HG02981 (cell line): Measurements from ENCODE around the gene KRT76.

Experiments
- ATAC-seq: cut with Tn5 transposase; IDR thresholded peaks from one replicate; pipeline ENCODE4 v1.9.1; 2021; ENCODE audit warnings: mild to moderate bottlenecking, moderate library complexity; ENCODE audit not compliant: unreplicated experiment

KRT76 gene

DNA sequence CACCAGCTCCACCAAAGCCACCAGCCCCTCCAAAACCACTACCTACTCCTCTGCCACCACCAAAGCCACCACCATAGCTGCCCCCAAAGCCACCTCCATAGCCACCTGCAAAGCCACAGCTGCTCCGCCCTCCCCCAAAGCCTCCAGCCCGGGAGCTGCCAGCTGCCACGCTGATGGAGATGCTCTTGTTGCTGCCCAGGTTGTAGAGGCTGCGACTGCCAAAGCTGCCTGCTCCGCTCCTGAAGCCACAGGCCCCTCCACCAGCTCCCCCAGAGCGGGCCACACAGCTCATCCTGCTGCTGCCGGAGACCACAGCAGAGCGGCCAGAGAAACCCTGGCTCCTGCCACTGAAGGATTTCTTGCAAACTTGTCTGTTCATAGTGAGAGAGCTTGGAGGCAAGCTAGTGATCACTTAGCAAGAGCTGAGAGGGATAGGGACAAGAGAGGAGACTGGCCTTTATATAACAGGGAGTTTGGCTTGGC is at the start of gene KRT76:
KRT76 (minus strand) TSS at position 433 of the 483 bp plus-strand sequence; CDS start at position 379, 54 bp downstream.
- ATAC-seq, result no peak

- ATAC-seq, result no peak
These were observed 48.8 kb upstream of the KRT76 start for GRCh38 chr12:52825961-52826360.

- ATAC-seq, result no peak
These were observed 47.7 kb upstream of the KRT76 start for GRCh38 chr12:52824741-52825410.

GRCh38 chr12:52823761-52824450 is 46.8 kb upstream of the KRT76 start:
- ATAC-seq, result no peak

GRCh38 chr12:52822771-52823510 is 45.8 kb upstream of the KRT76 start:
- ATAC-seq, result no peak

GRCh38 chr12:52821826-52822660 is 44.9 kb upstream of the KRT76 start:
- ATAC-seq, result no peak

DNA sequence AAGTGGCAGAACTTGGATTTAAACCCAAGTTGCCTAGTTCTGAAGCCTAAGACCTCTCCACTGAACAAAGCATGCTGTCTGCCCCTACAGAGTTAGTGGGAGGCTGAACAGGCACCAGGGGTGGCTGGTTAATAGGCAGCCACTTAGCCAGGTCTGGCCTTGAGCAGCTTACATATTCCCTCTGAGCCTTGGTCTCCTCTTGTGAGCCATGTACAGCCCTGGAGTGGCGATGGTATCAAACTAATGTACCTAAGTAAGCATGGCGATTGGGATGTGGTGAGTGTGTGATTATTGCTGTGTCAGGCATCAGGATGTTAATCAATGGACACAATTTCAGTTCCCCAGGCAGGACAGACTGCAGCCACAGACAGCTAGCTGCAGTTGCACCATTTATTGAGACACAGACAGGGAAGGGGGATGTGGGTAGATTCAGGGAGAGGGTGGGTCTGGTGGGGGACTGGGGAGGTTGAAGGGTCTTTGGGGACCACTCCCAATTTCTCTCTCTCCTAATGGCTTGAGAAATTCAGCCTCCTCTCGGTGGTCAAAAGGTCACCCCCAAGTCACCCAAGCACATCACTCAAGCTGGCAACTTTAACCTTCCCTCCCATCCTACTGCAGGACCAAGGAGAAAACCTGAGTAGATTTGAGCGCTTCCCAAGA is 44.1 kb upstream of the KRT76 start:
- no peak for ATAC-seq

GRCh38 chr12:52820521-52820920 is 43.4 kb upstream of the KRT76 start:
- no peak for ATAC-seq

DNA sequence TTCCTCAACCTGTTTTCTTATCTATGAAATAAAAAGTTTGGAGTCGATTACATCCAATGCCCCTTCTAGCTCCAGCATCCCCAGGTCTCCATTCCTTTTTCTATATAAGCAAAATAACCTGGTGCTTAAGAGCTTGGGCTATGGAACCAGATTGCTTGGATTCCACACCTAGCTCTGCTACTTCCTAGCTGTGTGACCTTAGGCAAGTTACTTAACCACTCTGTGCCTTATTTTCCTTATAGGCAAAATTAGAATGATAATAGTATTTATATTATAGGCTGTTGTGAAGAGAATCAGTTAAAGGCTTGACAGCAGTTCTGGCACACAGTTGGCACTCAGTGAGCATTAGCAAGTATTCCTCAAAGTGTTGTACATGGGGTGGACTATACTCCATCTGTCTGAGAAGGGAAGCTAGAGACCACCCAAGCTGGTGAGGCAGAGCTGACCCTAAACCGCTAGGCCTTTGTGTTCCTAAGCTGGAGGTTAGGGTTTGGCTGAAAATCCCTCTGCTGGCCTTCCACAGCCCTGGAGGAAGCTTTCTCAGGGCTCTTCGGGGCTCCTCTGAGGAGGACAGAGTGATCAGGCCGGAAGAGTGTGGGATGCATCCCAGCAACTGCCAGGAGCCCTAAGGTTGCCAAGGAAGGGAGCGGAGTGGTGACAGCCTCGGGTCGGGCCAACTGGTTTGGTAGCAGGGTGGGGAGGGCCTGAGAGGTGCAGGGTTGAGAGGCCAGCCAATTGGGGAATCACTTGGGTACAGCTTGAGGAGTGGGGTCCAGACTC is 42.8 kb upstream of the KRT76 start:
- no peak for ATAC-seq

GRCh38 chr12:52818887-52819420 is 41.8 kb upstream of the KRT76 start:
- no peak for ATAC-seq

GRCh38 chr12:52818388-52818787 is 41.2 kb upstream of the KRT76 start:
- no peak for ATAC-seq

DNA sequence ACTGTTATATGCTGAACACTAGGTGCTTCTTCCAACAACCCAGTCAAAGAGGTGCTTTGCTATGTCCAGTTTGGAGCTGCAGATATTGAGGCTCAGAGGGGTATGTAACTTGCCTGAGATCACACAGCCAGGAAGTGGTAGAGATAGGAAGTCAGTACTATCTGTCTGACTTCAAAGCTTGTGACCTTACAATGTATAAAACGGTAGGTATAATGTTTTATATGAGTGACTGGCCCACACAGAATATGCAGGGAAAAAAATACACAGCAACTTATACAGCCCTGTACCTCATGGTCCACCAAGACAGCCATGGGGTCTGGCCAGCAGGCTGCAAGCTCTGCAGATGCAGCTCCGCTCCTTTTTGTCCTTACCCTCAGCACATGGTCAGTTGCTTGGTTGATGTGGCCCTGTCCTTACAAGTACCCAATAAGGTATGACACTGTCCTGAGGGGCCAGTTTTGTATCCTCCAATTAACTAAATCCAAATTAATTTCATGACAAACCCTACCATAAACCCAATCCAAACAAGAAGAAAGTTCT is 40.6 kb upstream of the KRT76 start:
- no peak for ATAC-seq

GRCh38 chr12:52817003-52817698 is 40.0 kb upstream of the KRT76 start:
- ATAC-seq, result no peak

DNA sequence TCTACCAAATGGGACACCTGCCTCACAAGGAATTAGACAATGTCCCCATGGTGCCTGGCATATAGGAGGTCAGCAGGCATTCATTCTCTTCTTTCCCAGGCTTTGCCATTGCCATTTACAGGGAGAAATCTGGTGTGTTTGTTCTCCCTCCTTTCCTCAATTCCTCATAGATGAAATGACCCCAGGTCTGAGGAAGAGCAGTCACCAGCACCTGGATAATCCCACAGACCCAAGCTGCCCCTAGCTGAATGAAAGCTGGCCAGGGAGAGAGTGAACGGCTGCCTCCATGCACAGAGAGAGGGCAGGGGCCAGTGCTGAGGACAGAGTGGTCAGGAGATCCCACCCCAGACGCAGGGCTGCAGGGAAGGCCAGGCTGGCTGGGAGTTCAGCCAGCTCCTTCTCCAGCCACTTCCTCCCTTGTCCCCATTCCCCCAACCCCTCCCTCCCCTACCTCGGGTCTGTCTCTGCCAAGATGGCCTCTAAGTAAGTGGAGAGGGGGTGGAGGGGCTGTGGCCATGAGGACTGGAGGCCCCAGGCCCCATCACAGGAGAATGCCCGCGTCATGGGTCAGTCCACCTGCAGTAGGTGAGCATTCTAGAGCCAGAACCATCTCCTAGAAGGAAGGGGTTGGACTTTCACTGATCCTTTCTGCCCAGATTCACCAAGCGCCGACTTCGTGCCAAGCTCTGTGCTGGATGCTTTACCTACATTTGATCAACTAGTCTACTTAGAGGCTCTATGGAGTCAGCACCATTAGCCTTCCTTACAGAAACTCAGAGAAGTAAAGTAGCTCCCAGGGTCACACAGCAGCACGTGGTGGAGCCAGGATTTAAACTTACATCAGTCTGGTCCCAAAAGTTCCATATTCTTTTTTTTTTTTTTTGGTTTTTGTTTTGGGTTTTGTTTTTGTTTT is 38.8 kb upstream of the KRT76 start:
- no peak for ATAC-seq

DNA sequence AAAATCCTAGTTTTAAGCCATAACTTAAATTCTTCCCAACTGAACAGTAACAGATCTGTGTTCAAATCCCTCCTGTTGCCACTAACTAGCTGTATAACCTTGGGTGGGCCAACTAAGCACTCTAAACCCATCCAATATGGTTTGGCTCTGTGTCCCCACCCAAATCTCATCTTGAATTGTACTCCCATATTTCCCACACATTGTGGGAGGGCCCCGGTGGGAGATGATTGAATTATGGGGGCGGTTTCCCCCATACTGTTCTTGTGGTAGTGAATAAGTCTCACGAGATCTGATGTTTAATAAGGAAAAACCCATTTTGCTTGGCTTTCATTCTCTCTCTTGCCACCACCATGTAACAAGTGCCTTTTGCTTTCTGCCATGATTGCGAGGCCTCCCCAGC is 38.0 kb upstream of the KRT76 start:
- ATAC-seq, result no peak

DNA sequence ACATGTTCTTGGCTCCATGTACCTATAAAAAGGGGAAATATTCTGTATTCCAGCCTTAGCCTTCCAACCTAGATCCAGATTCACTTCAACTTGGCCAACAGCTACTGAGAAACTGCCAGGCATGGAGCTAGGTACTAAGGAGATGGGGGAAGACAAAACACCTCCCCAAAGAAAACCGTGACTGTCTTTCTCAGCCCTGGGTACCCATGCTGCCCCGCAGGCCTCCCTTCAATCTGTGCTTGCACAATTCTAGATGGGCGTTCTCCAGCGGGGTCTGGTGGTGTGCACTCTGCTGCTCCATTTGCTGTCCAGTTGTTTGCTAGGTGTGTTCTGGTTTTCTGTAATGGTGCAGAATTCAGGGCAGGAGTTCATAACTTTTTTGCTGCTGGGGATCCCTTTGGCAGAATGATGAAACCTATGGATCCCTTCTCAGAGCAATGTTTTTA is 37.6 kb upstream of the KRT76 start:
- ATAC-seq, result no peak
